HG03097 (cell line): ENCODE results near the gene NLRC5.

Experiments used
- ATAC-seq: cut with Tn5 transposase; IDR thresholded peaks from one replicate; pipeline ENCODE4 v1.9.1; 2021; ENCODE audit not compliant: unreplicated experiment, low FRiP score

NLRC5 gene, protein sequence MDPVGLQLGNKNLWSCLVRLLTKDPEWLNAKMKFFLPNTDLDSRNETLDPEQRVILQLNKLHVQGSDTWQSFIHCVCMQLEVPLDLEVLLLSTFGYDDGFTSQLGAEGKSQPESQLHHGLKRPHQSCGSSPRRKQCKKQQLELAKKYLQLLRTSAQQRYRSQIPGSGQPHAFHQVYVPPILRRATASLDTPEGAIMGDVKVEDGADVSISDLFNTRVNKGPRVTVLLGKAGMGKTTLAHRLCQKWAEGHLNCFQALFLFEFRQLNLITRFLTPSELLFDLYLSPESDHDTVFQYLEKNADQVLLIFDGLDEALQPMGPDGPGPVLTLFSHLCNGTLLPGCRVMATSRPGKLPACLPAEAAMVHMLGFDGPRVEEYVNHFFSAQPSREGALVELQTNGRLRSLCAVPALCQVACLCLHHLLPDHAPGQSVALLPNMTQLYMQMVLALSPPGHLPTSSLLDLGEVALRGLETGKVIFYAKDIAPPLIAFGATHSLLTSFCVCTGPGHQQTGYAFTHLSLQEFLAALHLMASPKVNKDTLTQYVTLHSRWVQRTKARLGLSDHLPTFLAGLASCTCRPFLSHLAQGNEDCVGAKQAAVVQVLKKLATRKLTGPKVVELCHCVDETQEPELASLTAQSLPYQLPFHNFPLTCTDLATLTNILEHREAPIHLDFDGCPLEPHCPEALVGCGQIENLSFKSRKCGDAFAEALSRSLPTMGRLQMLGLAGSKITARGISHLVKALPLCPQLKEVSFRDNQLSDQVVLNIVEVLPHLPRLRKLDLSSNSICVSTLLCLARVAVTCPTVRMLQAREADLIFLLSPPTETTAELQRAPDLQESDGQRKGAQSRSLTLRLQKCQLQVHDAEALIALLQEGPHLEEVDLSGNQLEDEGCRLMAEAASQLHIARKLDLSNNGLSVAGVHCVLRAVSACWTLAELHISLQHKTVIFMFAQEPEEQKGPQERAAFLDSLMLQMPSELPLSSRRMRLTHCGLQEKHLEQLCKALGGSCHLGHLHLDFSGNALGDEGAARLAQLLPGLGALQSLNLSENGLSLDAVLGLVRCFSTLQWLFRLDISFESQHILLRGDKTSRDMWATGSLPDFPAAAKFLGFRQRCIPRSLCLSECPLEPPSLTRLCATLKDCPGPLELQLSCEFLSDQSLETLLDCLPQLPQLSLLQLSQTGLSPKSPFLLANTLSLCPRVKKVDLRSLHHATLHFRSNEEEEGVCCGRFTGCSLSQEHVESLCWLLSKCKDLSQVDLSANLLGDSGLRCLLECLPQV (N-terminal part only)

DNA sequence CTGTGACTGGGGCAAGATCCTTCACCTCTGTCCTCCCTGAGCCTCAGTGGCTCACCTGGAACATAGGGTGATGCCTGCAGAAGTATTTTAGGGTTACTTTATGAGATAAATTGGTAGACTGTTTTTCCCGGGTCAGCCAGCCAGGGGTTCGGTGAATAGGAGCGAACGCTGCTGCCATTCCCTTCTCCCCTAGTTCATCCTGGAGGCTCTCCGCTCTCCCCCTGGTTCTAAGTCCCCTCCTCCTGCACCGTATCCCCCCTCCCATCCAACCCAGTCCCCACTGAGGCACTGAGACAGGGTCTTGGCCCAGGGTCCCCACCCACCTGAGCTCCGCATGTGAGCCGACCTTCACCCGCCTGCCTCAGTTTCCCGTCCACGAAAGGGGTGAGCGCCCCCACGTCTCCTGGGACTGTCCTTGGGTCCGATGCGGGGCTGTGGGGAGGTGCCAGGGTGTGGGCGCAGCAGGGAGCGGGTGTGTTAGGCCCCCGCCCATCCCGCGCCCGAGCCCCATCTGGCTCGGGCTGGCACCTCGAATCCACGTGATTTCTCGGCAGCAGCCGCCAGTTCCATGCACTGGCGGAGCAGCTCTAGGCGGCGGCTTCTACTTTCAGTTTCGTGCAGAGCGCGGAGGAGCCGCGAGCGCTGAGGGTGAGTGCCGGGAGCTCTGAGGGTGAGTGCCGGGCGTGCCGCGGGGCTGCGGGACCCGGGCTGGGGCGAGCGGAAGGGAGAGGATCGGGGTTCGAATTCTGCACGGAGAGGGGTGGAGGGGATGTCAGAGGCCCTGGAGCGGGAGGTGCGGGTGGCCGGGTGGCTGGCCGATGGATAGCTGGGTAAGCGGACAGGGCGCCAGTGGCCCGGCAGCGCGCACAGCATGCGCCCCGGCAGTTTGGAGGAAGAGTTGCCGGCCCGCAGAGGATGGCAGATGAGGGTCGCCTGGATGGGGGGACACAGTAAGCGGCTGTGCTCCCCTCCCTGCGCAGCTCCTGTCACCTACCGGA lies at the start of gene NLRC5:
NLRC5 (plus strand) TSS at position 610 of the 998 bp plus-strand sequence. CDS start 31,156 bp downstream, outside the sequence.
- ATAC-seq: peak; percentile 71

DNA sequence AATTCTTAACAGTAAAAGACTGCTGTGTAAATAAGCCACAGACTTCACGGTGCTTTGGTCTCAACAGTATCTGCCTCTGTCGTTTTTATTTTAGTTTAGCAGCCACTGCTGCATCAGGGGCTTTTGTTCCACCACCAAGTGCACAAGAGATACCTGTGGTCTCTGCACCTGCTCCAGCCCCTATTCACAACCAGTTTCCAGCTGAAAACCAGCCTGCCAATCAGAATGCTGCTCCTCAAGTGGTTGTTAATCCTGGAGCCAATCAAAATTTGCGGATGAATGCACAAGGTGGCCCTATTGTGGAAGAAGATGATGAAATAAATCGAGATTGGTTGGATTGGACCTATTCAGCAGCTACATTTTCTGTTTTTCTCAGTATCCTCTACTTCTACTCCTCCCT lies 49.6 kb upstream of the NLRC5 start:
- no peak for ATAC-seq

DNA sequence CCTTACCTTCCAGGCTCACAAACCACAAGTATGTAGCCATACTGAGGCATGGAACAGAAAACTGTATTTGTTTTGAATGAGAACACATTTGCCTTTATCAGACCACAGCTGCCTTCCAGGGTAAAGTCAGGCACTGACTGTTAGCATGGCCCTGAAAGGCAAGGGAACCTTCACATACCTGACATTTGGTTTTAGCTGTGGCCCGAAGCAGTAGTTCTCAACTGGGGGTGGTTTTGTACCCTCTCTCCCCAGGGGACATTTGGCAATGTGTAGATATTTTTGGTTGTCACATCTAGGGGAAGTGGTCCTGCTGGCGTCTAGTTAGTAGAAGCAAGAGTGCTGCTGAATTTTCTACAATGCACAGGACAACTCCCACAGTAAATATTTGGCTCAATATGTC lies 48.3 kb upstream of the NLRC5 start:
- no peak for ATAC-seq

DNA sequence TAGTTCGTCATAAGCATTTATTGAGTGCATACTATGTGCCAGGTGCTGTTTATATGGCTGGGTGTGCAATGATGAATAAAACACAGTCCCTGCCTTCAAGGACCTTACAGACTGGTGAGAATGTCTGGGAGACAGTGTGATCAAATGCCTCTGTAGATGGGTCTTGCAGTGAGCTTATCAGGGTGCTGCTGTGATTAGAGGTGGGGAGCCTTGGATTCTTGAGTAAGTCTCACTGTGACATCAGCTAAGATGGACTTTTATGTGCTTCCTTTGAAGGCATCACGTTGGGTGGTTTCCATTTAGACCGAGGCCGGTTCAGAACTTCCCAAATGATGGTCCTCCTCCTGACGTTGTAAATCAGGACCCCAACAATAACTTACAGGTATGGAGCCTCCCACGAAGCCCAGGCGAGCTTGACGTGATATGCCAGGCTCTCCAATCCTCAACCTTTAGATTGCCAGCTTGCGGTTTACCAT lies 47.5 kb upstream of the NLRC5 start:
- ATAC-seq: no peak

DNA sequence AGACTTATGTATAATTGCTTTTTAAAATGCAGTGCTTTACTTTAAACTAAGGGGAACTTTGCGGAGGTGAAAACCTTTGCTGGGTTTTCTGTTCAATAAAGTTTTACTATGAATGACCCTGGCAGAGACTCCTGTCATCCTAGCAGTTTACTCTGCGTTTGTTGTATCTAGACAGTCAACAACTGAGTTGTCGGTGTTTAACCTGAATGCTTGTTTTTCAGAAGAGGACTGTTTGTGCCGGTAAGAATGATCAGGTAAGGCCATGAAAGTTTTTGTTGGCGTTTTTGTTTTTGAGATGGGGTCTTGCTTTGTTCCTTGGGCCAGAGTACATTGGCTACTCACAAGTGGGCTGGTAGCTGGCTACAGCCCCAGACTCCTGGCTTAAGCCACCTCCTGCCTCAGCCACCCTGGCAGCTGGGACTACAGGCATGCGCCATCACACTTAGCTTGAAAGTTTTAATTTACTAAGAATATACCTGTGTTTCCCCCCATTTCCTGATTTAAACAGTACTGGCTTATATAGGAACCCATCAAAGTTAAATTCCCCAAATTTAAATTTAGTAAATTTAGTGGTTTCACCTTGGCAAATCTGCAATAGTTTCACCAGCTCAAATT lies 45.5 kb upstream of the NLRC5 start:
- no peak for ATAC-seq

DNA sequence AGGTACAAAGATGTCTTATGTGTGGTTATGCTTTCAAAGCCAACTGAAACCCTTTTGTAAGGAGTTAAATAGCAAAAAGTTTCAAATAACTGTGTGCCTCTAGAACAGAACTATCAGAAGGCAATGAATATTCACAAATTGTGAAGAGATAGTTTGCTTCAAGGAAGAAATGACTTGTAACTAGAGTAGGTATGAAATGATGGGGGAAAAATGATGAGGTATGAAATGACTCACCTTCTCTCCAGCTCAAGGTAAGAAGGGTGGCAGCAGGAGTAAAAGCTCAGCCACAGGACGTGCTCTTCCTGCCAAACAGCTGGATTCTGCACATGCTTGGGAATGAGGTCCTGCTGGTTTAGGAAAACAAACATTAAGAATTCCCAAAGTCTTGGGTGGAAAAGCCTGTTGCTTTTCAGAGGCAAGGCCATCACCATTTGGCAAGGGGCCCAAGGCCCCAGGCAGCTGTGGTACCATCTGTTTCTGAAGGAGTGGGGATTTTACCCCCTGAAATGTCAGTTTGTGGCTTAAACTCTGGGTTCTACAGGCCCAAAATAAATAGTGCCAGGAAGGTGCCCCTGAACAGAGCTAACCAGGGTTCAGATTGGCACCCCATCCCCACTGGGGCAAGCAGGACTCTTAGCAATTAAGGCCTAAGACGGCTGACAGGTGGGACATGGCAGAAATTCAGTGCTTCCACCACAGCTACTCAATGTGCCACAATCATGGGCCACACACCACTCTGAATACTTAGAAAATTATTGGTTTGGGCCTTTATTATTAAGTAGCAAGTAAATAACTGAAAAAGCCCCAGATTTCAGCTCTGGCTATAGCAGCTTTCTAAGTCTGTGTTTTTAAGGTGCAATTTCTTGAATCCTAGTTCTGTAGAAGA lies 44.2 kb upstream of the NLRC5 start:
- peak; percentile 37 for ATAC-seq

DNA sequence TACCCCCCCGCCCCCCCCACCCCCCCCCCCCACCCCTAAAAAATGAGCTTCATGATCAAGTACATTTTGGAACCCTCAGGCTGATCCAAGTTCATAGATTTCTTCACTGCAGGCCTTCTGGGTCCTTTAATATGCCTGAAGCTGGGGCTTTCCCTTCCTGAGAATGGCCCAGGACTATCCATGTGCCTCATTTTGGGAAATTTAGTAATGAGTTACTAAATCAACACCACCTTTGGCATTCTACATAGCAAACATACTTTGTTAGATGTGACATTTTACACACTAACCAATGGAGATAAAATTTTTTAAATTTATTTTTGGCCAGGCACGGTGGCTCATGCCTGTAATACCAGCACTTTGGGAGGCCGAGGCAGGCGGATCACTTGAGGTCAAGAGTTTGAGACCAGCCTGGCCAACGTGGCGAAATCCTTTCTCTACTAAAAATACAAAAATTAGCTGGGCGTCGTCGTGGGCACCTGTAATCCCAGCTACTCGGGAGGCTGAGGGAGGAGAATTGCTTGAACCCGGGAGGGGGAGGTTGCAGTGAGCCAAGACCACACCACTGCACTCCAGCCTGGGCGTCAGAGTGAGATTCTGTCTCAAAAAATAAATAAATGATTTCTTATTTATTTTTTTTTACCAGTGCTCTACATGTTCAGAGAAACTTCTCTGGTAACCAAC lies 43.4 kb upstream of the NLRC5 start:
- ATAC-seq: no peak

DNA sequence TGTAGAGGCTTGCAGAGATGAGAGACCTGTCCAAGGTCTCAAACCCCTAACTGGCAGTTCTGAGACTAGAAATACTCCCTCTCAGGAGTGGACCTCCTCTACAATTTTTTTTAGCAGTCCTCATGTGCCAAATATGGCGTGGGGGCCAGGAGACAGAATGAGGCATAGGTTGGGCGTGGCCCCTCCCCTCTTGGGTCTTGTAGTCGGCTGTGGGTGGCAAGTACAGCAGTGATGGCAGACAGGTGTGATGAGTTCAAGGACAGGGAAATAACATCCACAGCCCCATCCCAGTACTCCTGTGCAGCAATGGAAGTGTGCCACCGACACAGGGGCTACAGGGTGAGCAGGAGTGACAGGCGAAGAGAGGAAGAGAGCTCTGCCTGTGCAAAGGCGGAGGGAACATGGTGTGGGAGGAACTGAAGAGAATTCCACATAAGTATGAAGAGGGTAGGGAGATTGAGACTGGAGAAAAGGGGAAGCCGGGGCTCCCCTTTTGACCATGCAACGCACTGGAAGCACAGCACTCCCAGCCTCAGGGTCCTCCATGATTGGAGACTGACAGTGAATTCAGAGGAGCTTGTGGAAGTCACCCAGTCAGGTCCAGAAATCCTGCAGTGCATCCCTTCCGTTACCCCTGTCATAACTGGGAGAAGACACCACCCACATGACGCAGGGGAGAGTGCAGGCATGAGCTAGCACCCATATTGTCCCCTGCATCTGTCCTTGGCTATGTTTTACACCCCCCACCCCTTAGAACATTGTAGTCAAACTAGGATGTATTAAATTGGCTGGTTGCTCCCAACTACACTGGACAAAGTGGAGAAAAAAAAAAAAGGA lies 42.4 kb upstream of the NLRC5 start:
- ATAC-seq: no peak

DNA sequence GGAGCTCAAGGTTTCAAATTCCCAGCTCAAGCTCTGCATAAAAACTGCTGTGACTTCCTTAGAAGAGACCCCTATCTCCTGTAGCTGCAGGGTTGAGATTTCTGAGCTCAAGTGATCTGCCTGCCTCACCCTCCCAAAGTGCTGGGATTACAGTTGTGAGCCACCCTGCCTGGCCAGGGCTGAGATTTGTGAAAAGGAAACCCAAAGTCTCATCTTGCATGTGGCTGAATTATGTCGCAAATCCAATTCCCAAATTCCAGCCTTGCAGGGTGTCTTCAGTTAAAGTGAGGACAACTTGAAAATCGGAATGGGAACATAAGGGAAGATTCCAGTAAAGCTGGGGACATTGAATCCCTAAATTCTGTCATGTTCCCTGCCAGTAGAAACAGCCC lies 41.8 kb upstream of the NLRC5 start:
- no peak for ATAC-seq

DNA sequence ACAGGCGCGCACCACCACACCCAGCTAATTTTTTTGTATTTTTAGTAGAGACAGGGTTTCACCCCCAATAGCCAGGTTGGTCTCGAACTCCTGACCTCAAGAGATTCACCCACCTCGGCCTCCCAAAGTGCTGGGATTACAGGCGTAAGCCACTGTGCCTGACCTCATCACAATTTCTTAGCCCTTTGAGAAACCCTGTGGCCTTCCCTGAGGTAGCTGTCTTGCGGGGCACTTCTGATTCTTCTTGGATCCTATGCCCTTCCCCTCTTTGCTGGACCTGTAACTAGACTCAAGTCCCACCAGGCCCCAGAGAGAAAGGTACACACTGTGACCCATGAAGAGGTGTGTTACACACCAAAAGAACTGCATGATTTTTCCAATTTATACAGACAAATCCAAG lies 41.1 kb upstream of the NLRC5 start:
- no peak for ATAC-seq

DNA sequence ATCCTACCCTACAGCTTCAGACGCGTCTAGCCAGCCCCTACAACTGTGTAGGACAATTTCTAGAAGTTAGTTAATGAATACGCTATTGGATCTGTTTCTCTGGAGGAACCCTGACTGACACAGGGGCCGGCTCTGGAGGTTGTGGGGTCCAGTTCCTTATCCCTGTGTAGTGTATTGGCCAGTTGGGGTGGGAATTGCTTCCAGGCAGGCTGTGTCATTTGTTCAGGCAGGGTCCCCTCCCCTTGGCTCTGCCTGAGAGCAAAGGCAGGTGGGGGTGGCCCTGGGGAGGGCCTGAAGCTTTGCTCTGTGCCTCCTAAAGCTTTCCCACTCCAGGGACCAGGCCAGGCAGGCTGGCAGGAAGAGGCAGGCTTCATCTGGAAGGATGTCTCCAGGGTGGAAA lies 39.3 kb upstream of the NLRC5 start:
- ATAC-seq: no peak

DNA sequence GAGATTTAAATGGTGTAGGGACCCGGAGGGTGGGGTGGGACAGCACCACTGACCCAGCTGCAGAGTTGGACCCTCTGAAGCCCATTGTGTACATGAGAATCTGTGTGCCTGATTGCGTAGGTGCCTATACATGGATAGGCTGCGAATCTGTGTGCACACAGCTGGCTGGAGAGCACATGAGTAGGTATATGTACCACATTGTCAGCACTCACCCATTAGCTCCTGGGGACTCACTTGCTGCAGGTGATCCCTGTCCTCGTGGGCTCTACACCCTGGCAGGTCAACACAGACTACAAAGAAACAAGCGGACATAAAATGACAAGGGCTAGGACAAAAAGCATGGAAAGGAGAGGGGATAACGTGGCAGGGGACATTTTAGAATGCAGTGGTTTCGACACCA lies 38.9 kb upstream of the NLRC5 start:
- ATAC-seq: no peak

DNA sequence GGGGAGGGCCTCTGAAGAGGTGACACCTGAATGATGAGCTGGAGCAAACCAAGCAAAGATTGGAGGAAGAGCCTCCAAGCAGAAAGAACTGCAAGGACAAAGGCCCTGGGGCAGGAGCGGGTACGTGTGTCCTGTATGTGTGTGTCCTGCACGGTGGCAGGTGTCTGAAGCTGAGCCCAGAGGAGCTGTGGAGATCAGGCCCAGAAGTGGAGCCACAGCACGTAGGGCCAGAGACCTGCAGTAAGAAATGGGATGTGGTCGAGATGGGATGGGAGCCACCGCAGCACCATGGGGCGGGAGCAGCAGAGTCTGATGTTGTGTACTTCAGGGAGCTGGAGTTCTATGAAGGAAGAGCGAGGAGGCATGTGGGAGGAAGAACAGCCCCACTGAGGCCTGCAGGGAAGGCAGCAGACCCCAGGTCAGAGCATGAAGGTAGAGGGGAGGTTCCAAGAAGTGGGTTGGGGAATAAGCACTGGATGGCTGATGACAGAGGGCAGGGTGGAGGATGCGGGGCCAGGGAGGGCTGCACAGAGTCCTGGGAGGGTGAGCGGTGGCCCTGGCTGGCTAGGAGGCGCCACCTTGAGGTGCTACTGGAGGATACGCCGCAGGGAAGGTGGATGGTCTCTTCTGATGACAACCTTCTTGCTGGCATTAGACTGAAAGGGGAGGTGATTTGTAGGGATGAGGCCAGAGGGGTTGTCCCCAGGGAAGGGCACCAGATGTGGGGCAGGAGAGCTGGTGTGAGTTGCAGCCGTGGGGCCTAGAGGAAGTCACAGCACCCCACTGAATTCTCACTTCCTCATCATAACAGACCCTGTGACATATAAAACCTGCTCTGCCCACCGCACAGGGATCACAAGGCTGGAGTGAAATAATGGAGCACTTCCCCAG lies 38.2 kb upstream of the NLRC5 start:
- ATAC-seq: peak; percentile 56

DNA sequence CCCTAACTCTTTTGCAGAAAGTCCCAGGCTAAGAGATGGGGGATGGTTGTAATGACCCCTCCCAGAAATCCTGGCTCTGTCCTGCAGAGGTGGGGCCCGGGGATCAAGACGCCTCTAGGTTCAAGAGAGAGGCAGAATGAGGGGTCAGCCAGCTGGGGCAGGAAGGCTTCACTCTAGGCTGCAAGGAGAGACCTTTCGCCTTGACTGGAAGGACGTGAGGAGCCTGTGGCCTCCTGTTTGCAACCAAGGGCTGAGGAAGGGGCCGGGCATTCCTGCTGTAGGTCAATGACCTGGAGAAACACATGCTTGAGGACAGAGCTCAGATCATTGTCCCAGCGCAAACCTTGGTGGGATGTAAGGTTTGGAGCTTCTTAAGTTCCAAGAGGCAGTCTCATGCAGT lies 36.4 kb upstream of the NLRC5 start:
- ATAC-seq: no peak

DNA sequence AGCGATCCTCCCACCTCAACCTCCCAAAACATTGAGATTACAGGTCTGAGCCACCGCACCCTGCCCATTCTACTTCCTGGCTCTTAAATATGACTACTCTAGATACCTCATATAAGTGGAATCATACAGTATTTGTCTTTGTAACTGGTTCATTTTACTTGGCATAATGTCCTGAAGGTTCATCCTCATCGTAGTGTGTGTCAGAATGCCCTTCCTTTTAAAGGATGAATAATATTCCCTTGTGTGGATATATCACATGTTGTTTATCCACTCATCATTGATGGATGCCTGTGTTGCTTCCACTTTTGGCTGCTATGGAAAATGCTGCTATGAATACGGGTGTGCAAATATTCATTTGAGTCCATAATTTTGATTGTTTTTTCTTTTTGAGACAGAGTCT lies 33.3 kb upstream of the NLRC5 start:
- ATAC-seq: no peak

DNA sequence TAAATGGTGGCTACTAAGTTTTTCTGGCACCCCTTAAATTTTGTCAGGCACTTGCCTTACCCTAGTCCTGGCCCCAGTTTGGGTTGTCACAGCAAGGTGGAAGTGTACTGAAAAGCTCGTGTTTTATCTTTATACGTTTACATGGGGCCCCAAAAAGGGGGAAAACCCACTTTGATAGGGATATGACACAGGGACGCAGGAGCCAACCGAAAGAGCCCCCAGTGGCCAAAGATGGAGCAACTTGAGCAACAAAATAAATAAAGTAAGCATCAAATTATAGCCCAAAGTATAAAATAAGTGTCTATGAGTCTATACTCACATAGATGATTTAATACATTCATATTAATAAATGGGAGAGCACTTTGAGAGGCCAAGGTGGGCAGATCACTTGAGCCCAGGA lies 32.6 kb upstream of the NLRC5 start:
- ATAC-seq: no peak
